HUDEP-2 (cell line): ENCODE measurements around the gene TMEM255B.
"Not testable (repeated sequence)": the region's sequence is repeated elsewhere in the genome, so short reads cannot be mapped to it uniquely, and the experiment has no call there.

Experiments used
- DNase-seq, 76 experiments: peaks; one replicate each; lab custom pipeline; 2025; ENCODE audit not compliant: unreplicated experiment in 76 of 76; lab: John Stamatoyannopoulos, UW

Gene TMEM255B

DNA sequence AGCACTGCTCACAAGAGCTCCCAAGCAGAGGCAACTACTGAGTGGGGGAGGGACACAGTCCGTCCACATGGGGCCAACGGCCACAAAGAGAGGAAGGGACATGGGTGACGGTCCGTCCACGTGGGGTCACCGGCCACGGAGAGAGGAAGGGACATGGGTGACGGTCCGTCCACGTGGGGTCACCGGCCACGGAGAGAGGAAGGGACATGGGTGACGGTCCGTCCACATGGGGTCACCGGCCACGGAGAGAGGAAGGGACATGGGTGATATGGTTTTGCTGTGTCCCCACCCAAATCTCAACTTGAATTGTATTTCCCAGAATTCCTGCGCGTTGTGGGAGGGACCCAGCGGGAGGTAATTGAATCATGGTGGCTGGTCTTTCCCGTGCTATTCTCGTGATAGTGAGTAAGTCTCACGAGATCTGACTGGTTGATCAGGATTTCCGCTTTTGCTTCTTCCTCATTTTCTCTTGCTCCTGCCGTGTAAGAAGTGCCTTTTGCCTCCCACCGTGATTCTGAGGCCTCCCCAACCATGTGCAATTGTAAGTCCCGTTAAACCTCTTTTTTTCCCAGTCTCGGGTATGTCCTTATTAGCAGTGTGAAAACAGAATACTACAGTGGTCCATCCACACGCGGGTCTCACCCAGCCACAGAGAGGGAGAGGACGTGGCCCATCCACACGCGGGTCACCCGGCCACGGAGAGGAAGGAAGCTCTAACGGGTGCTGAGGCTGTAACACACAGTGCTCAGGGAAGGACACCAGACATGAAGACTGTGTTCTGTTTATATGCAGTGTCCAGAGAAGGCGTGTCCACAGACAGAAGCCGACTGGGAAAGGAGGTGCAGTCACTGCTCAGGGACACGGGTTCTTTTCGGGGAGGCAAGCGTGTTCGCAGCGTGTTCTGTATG, 56.4 kb downstream of the TMEM255B start:
- peak in 15 of 76 experiments; percentile 2 to 53 (median 22) for DNase-seq

DNA sequence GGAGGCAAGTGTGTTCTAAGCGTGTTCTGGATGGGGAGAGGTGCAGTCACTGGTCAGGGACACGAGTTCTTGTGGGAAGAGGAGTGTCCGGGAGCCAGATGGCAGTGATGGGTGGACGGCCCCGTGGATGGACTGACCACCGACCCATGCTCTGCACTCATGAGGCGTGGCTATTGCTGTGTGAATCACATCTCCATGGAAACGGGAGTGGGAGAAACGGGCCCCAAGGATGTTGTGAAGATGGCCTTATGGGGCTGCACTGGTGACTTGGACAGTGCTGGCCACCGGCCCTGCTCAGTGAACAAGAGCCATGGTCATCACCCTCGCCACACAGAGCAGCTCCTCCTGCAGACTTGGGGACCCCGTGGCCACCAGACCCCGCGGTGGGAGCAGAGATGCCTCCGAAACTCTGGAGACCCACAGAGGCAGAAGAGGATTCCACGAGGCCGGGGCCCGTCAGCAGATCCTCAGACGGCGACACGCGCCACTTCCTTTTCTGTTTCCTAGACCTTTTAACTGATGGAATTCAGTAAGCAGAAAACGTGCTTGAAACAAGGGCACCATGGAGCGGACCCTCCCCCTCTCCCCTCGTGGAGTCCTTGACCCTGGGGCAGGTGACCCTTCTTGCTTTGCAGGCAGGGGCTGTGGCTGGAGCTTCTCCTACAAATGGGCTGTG, 57.4 kb downstream of the TMEM255B start:
- no peak for DNase-seq

DNA sequence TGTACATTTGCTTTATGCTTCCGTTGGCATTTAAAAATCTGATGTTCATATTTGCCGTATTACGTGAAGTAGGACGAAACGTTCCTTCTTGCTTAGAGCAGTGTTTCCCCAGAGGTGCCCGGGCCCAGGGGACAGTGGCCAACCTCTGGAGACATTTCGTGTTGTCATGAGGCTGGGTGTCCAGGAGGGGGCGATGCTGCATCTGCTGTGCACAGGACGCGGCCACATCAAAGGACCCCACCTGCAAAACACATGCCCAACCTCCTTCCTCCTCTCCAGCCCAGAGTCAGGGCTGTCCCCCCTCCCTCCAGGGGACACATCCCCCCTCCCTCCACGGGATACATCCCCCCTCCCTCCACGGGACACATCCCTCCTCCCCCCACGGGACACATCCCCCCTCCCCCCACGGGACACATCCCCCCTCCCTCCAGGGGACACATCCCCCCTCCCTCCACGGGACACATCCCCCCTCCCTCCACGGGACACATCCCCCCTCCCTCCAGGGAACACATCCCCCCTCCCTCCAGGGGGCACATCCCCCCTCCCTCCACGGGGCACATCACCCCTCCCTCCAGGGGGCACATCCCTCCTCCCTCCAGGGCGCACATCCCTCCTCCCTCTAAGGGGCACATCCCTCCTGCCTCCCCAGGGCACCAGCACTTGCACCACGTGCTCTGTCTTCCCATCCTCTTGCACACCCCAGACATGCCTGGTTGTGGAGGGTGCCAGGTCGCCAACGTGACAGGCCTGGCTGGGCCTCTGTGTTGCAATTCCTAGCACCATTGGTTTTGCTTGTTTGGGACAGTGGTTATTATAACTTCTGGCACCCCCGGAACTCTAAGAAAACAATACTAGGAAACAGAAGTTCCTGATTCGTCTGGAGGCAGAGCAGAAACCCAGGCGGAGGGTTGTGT, 58.2 kb downstream of the TMEM255B start:
- DNase-seq = peak in 70 of 76 experiments; percentile 1 to 82 (median 56)

DNA sequence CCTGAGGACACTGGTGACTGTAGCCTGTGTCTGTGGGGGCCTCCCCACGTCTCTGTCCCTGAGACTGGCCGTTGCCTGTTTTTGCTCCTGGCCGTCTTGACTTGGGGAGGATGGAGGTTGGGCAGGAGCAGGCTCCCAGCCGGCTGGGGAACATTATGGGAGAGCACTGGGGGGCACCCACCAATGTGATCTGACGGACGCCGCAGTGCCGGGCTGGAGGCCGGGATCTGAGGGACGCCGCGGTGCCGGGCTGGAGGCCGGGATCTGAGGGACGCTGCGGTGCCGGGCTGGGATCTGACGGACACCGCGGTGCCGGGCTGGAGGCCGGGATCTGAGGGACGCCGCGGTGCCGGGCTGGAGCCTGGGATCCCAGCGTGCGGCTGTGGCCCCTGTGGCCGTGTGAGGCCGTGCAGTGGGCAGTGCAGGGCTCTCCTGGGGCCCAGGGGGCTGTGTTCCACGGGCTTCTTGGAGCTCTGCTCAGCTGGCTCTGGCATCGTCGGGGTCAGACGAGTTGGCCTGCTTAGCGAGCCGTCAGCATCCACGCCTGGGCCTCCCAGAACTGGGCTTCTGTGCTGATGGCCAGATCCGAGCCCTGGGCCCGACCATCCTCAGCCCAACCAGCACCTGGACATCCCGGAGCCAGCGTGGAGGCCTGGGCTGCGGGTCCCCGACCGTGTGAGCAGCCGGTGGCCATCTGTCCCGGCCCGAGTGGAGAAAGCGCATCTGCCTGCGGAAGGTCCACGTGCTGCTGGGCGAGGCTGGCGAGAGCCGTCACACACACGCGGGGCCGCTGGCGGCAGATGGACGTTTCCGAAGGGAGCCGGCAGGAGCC, 59.0 kb downstream of the TMEM255B start:
- DNase-seq = no peak

DNA sequence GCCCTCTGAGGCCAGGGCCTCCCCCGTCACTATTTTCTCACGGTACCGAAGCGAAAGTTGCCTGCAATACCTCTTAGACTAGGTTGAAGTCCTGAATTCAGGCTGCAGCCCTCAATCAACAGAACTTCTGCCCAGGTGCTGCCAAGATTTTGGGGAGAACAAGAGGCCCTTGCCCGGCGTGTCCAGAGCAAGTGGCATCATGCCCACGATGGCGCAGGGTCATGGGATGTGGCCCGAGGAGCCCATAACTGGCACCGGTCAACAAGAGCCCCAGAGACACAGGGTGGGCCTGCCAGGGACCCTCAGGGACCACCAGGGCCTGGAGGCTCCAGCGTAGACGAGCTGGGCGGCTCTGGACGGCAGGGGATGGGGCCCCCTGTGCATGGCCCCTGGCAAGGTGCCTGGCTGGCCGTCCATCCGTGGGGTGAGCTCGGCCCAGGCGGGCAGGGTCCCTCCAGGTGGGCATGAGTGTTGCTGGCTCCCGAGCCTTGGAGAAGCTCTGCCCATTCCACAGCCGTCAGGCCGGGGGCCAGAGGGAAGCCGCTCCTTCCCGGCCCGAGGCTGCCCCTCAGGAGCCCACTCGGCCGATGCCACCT, 59.8 kb downstream of the TMEM255B start:
- DNase-seq = no peak

DNA sequence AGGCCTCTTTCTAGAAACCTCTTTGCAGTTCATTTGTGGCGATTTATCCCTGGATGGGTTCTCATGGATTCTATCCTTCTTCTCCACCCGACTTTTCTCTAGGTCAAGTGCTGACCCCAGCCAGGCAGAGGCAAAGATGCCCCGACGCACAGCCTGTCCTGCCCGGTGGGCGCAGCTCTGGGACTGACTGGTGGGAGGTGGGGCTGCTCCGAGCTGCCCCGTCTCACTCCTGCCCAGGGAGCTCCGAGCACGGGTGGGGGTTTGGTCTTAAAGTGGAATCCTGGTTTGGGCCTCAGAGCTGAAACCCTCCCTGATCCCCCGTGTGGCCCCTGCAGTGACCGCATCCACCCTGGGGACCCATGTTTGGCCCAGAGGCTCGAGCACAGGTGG, 60.3 kb downstream of the TMEM255B start:
- DNase-seq = no peak

DNA sequence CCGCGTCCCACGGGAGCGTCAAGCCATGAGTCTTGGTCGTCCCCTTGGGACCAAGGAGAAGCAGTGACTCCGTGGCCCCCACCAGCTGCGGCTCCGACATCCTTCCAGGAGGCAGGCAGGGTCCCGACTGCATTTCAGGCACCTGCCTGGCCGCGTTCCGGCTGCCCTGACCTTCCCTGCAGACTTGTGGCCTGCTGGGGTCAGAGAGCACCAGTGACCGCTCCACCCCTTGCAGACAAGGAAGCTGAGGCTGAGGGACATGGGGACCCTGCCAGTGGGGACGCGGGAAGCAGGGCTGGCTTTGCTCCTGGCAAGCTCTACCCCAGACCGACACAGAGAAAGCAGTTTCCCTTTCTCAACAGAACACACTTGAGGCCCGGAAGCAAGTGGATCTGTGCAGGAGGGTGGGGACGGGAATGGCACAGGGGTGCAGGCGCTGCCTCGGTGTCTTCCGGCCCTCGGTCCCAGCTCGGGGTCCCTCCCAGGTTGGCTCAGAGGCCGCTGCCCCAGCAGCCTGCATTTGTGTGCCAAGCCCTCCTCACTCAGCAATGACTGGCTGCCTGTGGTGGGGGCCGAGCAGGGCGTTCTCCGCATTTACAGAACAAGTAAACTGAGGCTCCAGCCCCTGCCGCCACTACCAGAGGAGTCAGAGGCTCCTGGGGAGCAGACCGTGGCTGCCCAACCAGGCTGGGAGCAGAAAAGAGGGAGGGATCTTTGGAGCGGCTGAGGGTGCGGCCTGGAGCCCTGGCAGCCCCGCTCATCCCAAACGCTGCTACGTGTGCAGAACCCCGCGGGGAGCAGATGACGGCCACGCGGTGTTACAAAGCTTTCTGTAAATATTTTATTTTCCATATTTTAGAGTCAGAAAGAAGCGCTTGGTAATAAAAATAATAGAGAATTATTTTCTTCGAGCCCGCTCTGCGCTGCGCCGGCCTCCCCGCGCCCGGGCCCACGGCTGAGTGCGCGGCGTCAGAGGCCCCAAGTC, 61.0 kb downstream of the TMEM255B start:
- no peak for DNase-seq

DNA sequence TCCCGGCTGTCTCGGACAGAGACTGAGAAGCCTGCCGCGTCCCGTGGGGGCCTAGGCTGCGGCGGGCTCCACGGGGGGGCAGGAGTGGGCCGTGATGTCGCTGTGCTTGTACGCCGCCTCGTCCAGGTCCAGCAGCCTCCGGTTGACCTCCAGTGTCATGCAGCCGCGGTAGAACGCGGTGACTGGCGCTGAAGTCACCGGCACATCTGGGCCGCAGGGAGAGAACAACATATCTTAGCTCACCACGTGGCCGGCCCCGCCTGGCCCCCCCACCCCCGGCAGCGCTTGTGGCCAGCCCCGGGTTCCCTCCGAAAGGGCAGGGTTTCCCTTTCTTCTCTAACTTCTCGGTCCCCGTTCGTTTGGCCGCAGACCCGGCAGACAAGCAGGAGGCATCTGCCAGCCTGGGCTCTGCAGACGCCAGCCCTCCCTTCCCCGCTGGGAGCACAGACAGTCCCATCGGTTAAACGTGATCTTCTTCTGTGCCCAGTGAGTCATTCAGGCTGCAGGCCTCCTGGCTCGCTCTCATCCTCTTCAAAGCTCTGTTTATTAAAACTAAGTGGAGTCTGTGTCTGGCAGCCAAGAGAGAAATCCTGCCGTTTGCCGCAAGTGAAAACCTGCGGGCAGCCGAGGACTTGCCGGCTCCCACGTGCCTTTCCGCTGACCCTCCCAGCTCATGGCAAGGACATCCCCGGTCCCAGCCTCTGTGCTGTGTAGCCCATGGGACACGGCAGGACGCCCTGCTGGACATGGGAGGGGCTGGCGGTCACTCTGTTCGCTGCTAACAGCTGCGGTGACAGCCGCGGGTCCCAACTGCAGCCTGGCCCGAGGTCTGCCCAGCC, 62.0 kb downstream of the TMEM255B start:
- DNase-seq = peak in 20 of 76 experiments; percentile 5 to 55 (median 21)

DNA sequence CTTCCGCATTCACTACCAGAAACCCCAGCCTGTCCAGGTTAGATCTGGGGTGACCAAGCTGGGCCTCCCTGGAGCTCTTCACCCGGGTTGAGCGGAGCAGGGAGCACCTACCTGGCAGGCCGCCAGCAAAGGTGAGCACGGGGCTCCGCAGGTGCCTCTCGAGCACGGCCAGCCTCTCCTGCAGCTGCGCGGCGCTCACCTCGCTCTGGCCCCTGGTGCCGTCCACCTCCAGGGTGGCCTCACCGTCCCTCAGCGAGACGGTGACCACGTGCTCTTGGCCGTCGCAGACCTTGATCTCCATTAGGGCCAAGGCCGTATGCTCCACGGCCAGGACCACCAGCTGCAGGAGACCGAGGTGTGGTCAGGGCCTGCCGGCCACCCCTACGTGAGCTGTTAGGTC, 62.8 kb downstream of the TMEM255B start:
- DNase-seq = no peak

DNA sequence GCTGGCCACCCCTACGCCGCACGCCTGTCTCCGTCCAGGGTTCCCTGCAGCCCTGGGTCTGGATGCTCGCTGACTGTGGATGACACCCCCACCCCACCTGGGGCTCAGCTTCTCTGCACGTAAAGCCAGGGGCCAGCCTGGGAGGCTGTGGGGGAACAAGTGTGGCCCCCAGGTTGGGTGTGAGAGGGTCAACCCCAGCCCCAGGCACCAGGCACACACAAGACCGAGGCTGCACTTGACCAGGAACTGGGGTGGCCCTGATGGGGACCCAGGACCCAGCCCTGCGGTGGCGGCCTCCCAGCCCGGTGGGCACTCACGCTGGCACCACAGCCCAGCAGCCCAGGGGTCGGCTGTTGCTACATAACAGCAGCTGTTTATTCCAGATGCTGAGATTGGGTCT, 63.2 kb downstream of the TMEM255B start:
- no peak for DNase-seq

DNA sequence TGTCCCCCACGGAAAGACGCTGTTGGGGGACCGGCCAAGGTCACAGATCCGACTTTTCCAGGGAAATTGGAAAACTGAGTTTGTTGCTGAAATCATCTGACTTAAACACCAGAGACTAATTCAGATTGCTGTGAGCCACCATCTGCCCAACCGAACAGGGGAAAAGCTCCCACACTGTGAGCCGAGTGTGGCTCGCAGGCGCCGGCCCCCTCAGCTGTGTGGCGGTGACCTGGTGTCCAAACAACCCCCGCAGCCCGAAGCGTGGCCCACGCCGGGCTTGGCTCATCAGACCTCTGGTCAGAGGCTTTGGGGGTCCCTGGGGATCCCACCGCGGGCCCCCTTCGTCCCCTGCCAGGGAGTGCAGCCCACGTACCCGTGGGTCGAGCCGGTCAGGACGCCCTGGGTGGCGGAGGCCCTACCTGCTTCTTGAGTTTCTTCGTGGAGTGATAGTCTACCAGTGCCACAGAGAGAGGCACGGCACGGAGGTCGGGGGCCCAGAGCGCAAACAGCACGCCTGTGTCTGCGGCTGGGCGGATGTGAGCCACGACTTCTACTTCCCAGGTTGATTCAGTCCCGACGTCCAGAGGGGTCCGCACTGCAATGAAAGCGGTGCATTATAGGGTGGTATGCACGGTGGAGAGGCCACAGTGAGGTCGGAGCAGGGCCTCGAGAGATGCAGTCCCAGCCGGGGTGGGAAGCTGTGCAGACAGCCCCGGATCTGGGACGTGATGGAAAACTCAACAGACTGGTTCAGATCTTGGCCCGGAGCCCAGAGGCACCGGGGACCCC, 64.1 kb downstream of the TMEM255B start:
- DNase-seq = no peak

DNA sequence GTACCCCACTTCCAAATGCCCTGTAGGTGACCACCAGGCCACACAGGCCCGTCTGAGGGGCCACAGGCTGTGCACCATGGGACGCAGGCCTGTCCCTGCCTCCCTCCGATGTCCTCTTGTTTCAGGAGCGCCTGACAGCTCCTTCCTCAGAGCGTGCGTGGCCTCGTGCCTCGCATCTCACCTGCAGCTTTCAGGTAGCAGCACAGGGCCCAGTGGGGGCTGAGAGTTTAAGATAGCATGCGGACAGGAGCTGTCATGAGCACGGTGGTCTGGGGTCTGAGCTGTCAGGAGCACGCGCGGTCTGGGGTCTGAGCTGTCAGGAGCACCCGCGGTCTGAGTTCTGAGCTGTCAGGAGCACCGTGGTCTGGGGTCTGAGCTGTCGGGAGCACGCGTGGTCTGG, 64.7 kb downstream of the TMEM255B start:
- no peak for DNase-seq

DNA sequence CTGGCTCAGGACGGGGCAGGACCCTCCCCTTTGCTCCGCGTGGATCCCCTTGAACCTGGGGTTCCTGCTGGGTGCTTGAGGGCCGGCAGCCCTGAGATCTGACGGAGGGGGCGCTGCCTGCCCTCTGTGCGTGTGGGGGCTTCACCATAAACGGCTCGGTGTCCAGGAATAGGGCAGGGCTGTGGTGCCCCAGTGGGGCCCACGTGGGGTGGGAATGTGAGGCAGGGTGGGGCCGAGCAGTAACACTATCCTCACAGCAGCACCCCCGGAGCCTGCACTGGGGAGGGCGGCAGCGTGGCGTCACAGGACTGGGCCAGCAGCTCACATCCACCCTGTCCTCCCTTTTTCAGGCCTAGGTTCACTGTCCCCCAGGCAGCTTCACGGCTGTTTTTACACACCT, 66.8 kb downstream of the TMEM255B start:
- no peak for DNase-seq

DNA sequence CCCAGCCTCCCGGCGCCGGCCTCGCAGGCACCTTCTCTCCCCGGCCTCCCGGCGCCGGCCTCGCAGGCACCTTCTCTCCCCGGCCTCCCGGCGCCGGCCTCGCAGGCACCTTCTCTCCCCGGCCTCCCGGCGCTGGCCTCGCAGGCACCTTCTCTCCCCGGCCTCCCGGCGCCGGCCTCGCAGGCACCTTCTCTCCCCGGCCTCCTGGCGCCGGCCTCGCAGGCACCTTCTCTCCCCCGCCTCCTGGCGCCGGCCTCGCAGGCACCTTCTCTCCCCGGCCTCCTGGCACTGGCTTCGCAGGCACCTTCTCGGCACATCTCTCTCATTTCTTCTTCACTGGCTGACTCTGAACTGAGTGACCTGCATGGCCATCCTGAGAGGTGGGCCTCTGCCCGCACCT, 67.4 kb downstream of the TMEM255B start:
- not testable (repeated sequence) for DNase-seq

DNA sequence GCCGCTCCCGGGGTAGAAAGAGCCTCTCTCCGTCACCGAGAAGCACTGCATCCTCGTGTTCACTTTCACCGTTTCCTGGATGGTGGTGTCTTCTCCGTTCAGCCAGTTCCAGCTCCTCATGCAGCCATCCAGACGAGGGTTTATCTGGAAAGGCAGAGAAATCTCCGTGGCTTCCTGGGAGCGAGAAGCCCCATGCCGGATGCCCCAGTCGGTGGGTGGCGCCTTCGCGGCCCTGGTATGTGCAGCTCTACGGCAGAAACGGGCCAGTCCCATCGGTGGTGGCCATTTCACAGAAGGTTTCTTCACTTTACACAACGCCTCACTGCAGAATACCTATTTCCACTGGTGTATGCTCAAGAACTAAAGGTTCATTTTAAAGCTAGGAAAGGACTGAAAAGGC, 68.0 kb downstream of the TMEM255B start:
- DNase-seq = no peak

DNA sequence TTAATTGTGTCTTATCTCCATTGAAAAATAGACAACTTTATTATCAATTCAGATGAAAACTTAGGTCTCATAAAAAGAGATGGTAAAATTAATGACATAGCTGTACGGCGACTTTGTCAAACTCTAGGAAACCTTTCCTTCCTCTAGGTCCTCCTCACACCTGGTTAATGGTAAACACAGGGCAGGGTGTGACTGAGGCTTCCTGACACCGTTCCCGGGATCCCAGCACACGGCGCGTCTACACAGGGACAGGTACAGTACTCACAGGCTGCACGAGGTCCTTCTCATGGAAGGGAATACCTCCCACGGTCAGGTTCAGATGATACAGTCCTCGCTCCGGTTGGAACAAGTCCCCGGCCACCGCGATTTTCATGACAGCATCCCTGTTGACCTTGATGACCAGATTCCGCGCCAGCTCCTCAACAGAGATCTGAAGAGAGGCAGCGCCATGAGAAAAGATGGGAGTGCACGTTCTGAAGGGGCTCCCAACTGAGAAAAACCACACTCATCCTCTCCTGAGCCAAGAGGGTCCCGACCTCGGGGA, 69.3 kb downstream of the TMEM255B start:
- DNase-seq = no peak
